WTC11 (cell line): ENCODE results near the gene PSENEN.

Experiments
- CTCF ChIP-seq: fragments of 200-600 bp; IDR thresholded peaks from 2 replicates; pipeline ENCODE4 v1.8.0; 2022; ENCODE audit warnings: antibody characterized with exemption
- GABPB1 ChIP-seq: sonication (generic); formaldehyde crosslinking; IDR thresholded peaks from 2 replicates; pipeline ENCODE4 v1.8.1; 2023; ENCODE audit warnings: mild to moderate bottlenecking, missing genetic modification reagents
- GTF2I ChIP-seq: fragments of 250-450 bp; sonication (Bioruptor Pico); conservative IDR thresholded peaks from 2 replicates; pipeline ENCODE4 v1.4.0; 2021; ENCODE audit warnings: mild to moderate bottlenecking
- HMGA2 ChIP-seq: fragments of 250-450 bp; sonication (Bioruptor Pico); IDR thresholded peaks from 2 replicates; pipeline ENCODE4 v1.4.0; 2021; ENCODE audit warnings: mild to moderate bottlenecking, moderate library complexity
- MAX ChIP-seq: sonication (generic); formaldehyde crosslinking; IDR thresholded peaks from 2 replicates; pipeline ENCODE4 v1.8.0; 2022; ENCODE audit warnings: mild to moderate bottlenecking, missing genetic modification reagents
- OVOL2 ChIP-seq: fragments of 250-450 bp; sonication (Bioruptor Pico); IDR thresholded peaks from 2 replicates; pipeline ENCODE4 v1.9.0; 2021; ENCODE audit warnings: mild to moderate bottlenecking, borderline replicate concordance
- SP1 ChIP-seq: sonication (generic); formaldehyde crosslinking; conservative IDR thresholded peaks from 2 replicates; pipeline ENCODE4 v1.8.1; 2022; ENCODE audit warnings: missing genetic modification reagents
- ZNF121 ChIP-seq: sonication (generic); formaldehyde crosslinking; IDR thresholded peaks from 2 replicates; pipeline ENCODE4 v1.8.0; 2023; ENCODE audit warnings: missing genetic modification reagents
- TF ChIP-seq, protein P1 (sequence below): sonication (generic); formaldehyde crosslinking; IDR thresholded peaks from 2 replicates; pipeline ENCODE4 v1.8.1; 2023; ENCODE audit warnings: mild to moderate bottlenecking, missing genetic modification reagents, moderate library complexity

DNA sequence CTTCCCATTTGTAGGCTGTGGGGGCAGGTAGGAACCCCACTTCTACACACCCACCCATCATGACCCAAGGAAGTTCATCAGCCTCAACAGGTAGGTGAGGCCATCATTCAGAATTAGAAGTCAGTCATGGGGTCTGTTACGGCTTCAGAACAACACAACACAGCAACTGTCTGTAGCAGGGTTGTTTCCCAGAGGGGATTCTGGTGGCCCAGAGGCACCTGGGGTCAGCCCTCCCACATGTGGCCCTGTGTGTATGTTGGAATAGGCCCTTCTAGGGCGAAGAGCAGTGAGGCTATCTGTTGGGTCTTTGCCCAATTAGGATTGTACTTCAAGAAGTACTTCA, 6.6 kb upstream of the PSENEN start:
- TF ChIP-seq MAX (CRISPR knock-in tag): no peak
- no peak for TF ChIP-seq CTCF
- TF ChIP-seq SP1 (CRISPR knock-in tag): no peak
- TF ChIP-seq GABPB1: no peak
- no peak for TF ChIP-seq ZNF121
- no peak for TF ChIP-seq GTF2I (CRISPR knock-in tag)
- TF ChIP-seq, protein P1, sequence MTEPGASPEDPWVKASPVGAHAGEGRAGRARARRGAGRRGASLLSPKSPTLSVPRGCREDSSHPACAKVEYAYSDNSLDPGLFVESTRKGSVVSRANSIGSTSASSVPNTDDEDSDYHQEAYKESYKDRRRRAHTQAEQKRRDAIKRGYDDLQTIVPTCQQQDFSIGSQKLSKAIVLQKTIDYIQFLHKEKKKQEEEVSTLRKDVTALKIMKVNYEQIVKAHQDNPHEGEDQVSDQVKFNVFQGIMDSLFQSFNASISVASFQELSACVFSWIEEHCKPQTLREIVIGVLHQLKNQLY (CRISPR knock-in tag): no peak
- TF ChIP-seq OVOL2 (CRISPR knock-in tag): no peak
- no peak for TF ChIP-seq HMGA2
